ENCODE data around the gene ANO7.

The ANO7 gene

DNA sequence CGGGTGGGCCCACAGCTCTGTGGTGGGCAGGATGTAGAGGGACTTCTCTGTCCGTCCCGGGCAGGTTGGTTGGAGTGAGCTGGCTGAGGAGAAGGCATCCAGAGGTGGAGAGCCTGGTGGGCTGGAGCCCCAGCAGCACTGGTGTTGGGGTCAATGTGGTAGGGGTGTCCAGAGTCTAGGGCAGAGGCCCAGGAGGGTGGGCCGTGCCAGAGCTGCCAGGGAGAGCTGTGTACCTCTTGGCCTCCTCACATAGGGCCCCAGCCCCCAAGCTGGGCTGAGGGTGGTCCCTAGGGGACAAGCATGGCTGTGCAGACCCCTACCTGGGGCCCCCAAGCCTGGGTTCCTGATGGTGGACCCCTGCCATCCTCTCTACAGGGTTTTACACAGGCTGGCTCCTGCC is 16.0 kb downstream of the ANO7 start:
- DNase-seq (ENCODE audit: low read depth) = no peak
- H3K4me3 ChIP-seq (ENCODE audit: low read depth, low read length) = no peak overlapping the region
- TF ChIP-seq, protein P1, sequence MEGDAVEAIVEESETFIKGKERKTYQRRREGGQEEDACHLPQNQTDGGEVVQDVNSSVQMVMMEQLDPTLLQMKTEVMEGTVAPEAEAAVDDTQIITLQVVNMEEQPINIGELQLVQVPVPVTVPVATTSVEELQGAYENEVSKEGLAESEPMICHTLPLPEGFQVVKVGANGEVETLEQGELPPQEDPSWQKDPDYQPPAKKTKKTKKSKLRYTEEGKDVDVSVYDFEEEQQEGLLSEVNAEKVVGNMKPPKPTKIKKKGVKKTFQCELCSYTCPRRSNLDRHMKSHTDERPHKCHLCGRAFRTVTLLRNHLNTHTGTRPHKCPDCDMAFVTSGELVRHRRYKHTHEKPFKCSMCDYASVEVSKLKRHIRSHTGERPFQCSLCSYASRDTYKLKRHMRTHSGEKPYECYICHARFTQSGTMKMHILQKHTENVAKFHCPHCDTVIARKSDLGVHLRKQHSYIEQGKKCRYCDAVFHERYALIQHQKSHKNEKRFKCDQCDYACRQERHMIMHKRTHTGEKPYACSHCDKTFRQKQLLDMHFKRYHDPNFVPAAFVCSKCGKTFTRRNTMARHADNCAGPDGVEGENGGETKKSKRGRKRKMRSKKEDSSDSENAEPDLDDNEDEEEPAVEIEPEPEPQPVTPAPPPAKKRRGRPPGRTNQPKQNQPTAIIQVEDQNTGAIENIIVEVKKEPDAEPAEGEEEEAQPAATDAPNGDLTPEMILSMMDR (IDR thresholded peaks at IDR 0.05; ENCODE audit: control insufficient read depth, extremely low read depth, insufficient read depth) = no peak

DNA sequence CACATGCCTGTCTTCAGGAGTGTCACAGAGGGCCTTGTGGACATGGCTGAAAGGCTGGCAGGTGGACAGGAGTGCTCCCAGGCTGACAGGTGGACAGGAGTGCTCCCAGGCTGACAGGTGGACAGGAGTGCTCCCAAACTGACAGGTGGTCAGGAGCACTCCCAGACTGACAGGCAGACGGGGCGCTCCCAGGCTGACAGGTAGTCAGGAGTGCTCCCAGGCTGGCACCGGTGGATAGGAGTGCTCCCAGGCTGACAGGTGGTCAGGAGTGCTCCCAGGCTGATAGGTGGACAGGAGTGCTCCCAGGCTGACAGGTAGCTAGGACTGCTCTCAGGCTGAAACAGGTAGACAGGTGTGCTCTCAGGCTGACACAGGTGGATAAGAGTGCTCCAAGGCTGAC is 16.6 kb downstream of the ANO7 start:
- DNase-seq (ENCODE audit: low read depth) = no peak
- no peak overlapping the region for H3K4me3 ChIP-seq (ENCODE audit: low read depth, low read length)
- TF ChIP-seq, protein P1 (IDR thresholded peaks at IDR 0.05; ENCODE audit: control insufficient read depth, extremely low read depth, insufficient read depth) = no peak

DNA sequence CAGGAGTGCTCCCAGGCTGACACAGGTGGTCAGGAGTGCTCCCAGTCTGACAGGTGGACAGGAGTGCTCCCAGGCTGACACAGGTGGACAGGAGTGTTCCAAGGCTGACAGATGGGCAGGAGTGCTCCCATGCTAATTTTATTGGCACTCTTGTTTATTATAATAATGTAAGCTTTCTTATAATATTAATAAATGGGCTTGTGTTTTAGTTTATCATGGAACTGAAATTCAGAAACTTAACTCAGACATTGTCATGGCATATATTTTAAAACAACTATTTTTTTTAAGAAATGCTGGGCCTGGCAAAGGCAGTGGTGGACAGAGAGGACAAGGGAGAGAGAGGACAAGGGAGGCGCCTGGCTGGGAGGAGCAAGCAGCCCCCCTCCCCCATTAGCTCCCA is 18.7 kb downstream of the ANO7 start:
- H3K4me3 ChIP-seq (ENCODE audit: low read depth, low read length) = no peak overlapping the region
- TF ChIP-seq, protein P1 (IDR thresholded peaks at IDR 0.05; ENCODE audit: control insufficient read depth, extremely low read depth, insufficient read depth) = no peak
- DNase-seq (ENCODE audit: low read depth) = no peak

DNA sequence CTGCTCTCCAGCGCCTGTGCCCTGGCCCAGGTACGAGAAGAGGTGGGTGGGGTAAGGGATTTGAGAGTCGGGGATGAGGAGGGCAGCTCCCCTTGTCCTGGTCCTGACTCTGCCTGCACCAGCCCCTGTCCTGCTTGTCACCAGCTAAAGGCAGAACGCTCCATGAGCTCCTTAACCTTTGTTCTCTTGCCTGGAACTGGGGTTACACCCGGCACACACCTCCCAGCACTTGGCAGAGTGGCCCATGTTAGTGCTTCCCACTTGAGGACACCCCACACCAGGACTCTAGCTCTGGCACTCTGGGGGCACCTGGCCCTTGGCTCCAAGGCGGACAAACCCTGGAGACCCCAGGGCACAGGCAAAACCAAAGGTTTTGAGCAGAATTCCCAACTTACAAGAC is 19.2 kb downstream of the ANO7 start:
- H3K4me3 ChIP-seq (ENCODE audit: low read depth, low read length) = no peak overlapping the region
- TF ChIP-seq, protein P1 (IDR thresholded peaks at IDR 0.05; ENCODE audit: control insufficient read depth, extremely low read depth, insufficient read depth) = no peak
- no peak for DNase-seq (ENCODE audit: low read depth)

DNA sequence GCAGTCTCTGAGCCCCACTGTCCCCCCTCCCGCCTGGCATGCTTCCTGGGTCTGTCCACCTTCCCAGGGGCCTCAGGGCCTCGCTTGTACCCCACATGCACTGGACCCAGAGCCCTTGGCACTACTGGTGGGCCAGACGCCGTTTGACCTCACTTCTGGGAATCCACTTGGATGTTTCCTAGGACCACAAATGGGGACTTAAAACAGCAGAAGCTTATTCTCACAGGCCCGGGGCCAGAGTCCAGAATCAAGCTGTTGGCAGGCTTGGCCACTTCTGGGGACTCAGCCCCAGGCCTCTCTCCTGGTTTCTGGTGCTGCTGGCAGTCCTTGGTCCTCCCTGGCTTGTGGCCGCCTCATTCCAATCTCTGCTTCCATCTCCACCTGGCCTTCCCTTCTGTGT is 19.6 kb downstream of the ANO7 start:
- DNase-seq (ENCODE audit: low read depth) = no peak
- TF ChIP-seq, protein P1 (IDR thresholded peaks at IDR 0.05; ENCODE audit: control insufficient read depth, extremely low read depth, insufficient read depth) = no peak
- no peak overlapping the region for H3K4me3 ChIP-seq (ENCODE audit: low read depth, low read length)

DNA sequence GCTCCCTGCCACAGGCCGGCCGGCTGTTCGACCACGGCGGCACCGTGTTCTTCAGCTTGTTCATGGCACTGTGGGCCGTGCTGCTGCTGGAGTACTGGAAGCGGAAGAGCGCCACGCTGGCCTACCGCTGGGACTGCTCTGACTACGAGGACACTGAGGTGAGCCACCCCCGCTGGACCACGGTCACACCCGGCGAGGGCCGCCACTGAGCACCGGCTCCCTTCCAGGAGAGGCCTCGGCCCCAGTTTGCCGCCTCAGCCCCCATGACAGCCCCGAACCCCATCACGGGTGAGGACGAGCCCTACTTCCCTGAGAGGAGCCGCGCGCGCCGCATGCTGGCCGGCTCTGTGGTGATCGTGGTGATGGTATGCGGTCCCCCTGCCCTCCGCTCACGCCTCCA is 20.8 kb downstream of the ANO7 start:
- no peak overlapping the region for H3K4me3 ChIP-seq (ENCODE audit: low read depth, low read length)
- DNase-seq (ENCODE audit: low read depth) = no peak
- TF ChIP-seq, protein P1 (IDR thresholded peaks at IDR 0.05; ENCODE audit: control insufficient read depth, extremely low read depth, insufficient read depth) = no peak

DNA sequence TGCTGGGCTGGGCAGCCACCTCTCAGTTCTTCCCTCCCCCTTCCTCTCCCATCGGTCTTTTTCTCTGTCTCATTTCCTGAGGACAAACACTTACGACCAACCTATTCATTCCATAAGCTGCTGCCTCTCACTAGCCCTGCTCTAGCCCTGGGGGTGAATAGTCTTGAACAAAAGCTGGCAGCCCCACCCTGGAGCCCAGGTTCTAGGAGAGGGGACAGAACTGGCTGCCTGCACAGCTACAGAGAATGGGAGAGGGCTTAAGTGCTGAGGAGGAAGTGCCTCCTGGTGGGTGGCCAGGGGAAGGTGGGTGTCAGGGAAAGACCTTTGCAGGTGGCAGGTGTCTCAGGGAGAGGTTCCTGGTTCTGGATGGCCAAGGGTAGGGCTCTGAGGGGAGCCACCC is 22.8 kb downstream of the ANO7 start:
- TF ChIP-seq, protein P1 (IDR thresholded peaks at IDR 0.05; ENCODE audit: control insufficient read depth, extremely low read depth, insufficient read depth) = no peak
- no peak for DNase-seq (ENCODE audit: low read depth)
- H3K4me3 ChIP-seq (ENCODE audit: low read depth, low read length) = no peak overlapping the region
